Measurements from ENCODE around the gene KLF15. TPM values are rescaled to one million over a fixed set of nuclear protein-coding genes. Genes with fewer than 3 reads are reported as not detected.

KLF15 gene
- total RNA-seq, 1 donor from 2014 or later: 3.3 TPM

GRCh38 chr3:126396536-126396935, 39.3 kb upstream of the KLF15 start:
- H3K9ac ChIP-seq: no peak overlapping the region
- H3K4me2 ChIP-seq: no peak overlapping the region
- H3K36me3 Mint-ChIP-seq: peaks cover 3% of the 10 kb centered on the region
- H4K20me1 ChIP-seq (ENCODE audit: low read depth): no peaks in the 10 kb centered on the region
- no peaks in the 10 kb centered on the region for H3K36me3 ChIP-seq
- no peaks in the 10 kb centered on the region for H3K9me3 Mint-ChIP-seq
- peaks cover 8% of the 10 kb centered on the region for H3K27me3 Mint-ChIP-seq (ENCODE audit: insufficient read depth, low read depth)
- H3K4me1 Mint-ChIP-seq: peaks cover 18% of the 10 kb centered on the region
- H3K4me1 ChIP-seq: peaks cover 14% of the 10 kb centered on the region
- peaks cover 48% of the 10 kb centered on the region for H3K27me3 ChIP-seq
- DNase-seq (ENCODE audit: low spot score): no peak
- no peak overlapping the region for H3K27ac Mint-ChIP-seq
- no peak overlapping the region for H2AFZ ChIP-seq (replicated peaks)
- peak overlapping the region; percentile 27 for H3K4me3 Mint-ChIP-seq
- no peaks in the 10 kb centered on the region for H3K79me2 ChIP-seq (ENCODE audit: low read depth)
- H3K27ac ChIP-seq: no peak overlapping the region
- no peaks in the 10 kb centered on the region for H3K9me3 ChIP-seq (ENCODE audit: low read depth)
- peaks cover 6% of the 10 kb centered on the region for H3F3A ChIP-seq (ENCODE audit: low read depth)
- no peak overlapping the region for H3K4me3 ChIP-seq
- TF ChIP-seq EZH2phosphoT487 (IDR thresholded peaks at IDR 0.05): no peak

- Mint-ChIP-seq H3K27ac (no peak overlapping the region), H3K9me3 (no peaks in the 10 kb centered on the region), H3K36me3 (peaks cover 3% of the 10 kb centered on the region), H3K4me3 (no peak overlapping the region), H3K4me1 (peaks cover 18% of the 10 kb centered on the region), H3K27me3 (ENCODE audit: insufficient read depth, low read depth) (peaks cover 7% of the 10 kb centered on the region)
- Histone ChIP-seq H3K27ac (no peak overlapping the region), H2AFZ (replicated peaks) (no peak overlapping the region), H3K36me3 (no peaks in the 10 kb centered on the region), H3K4me1 (peaks cover 14% of the 10 kb centered on the region), H3K27me3 (peaks cover 52% of the 10 kb centered on the region), H3F3A (ENCODE audit: low read depth) (peaks cover 6% of the 10 kb centered on the region), H3K4me3 (no peak overlapping the region), H3K79me2 (ENCODE audit: low read depth) (no peaks in the 10 kb centered on the region), H3K9ac (no peak overlapping the region), H4K20me1 (ENCODE audit: low read depth) (no peaks in the 10 kb centered on the region), H3K4me2 (no peak overlapping the region), H3K9me3 (ENCODE audit: low read depth) (no peaks in the 10 kb centered on the region)
- TF ChIP-seq EZH2 (IDR thresholded peaks at IDR 0.05): no peak
- TF ChIP-seq CTCF (IDR thresholded peaks at IDR 0.05): no peak
- no peak for TF ChIP-seq EZH2phosphoT487 (IDR thresholded peaks at IDR 0.05)
- no peak for DNase-seq (ENCODE audit: low spot score)
Measured at GRCh38 chr3:126395846-126396513, 38.8 kb upstream of the KLF15 start.

GRCh38 chr3:126394977-126395321, 37.7 kb upstream of the KLF15 start:
- Mint-ChIP-seq H3K27me3 (ENCODE audit: insufficient read depth, low read depth) (peaks cover 6% of the 10 kb centered on the region), H3K27ac (no peak overlapping the region), H3K4me3 (peak overlapping the region; percentile 78), H3K9me3 (no peaks in the 10 kb centered on the region), H3K36me3 (peaks cover 2% of the 10 kb centered on the region), H3K4me1 (peaks cover 18% of the 10 kb centered on the region)
- H3K27me3 ChIP-seq: peaks cover 61% of the 10 kb centered on the region
- peak overlapping the region; percentile 86 for H3K4me2 ChIP-seq
- H3K4me1 ChIP-seq: peaks cover 14% of the 10 kb centered on the region
- H3K36me3 ChIP-seq: no peaks in the 10 kb centered on the region
- H2AFZ ChIP-seq (replicated peaks): peak overlapping the region; percentile 91
- H3K27ac ChIP-seq: no peak overlapping the region
- peak overlapping the region; percentile 45 for H3K4me3 ChIP-seq
- H4K20me1 ChIP-seq (ENCODE audit: low read depth): no peaks in the 10 kb centered on the region
- no peaks in the 10 kb centered on the region for H3K79me2 ChIP-seq (ENCODE audit: low read depth)
- TF ChIP-seq EZH2 (IDR thresholded peaks at IDR 0.05) (no peak), EZH2phosphoT487 (IDR thresholded peaks at IDR 0.05) (no peak), CTCF (IDR thresholded peaks at IDR 0.05) (peak; percentile 9)
- H3F3A ChIP-seq (ENCODE audit: low read depth): peaks cover 6% of the 10 kb centered on the region
- no peak for DNase-seq (ENCODE audit: low spot score)
- no peaks in the 10 kb centered on the region for H3K9me3 ChIP-seq (ENCODE audit: low read depth)
- H3K9ac ChIP-seq: no peak overlapping the region

Data from neural progenitor cell (in vitro differentiated cells).